ENCODE results near the gene DYNC1I1. TPM values are rescaled to one million over a fixed set of nuclear protein-coding genes. Genes with fewer than 3 reads are reported as not detected.

DYNC1I1 gene
- total RNA-seq, 1 experiment from 2014 or later, result 3.2 TPM

DNA sequence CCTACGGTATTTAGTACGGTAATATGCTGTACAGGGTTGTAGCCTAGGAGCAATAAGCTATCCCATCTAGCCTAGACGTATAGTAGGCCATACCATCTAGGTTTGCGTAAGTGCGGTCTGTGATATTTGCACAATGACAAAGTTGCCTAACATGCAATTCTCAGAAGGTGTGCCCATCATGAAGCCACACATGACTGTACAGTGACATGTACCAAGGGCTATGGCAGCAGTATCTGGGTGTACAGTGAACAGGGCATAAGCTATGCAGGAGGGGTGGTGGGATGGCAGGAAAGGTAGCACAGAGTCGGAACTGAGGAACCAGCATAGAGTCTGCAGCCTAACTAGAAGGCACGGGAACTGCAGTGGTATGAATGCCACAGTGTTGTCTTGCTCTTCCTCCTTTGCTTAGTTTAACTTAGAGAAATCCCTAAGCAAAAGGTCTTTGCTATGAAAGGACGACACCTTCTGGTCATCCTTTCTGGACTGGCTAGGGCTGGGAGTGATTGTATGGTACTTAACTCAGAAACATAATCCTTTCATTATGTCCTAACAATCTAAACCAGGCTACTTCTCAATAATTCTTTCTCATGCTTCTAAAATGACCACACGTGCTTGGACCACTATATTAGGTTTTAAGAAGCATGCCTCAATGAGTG lies 93.5 kb downstream of the DYNC1I1 start:
- Histone ChIP-seq H2AK5ac (ENCODE audit: insufficient read length, low read length) (no peak overlapping the region), H4K91ac (ENCODE audit: insufficient read length, low read depth, low read length) (no peak overlapping the region), H4K8ac (replicated peaks; ENCODE audit: insufficient read length, low read depth, low read length) (no peak overlapping the region), H3K18ac (ENCODE audit: insufficient read length, low read depth, low read length) (no peak overlapping the region), H4K20me1 (ENCODE audit: control insufficient read depth, insufficient read depth, insufficient read length) (no peaks in the 10 kb centered on the region), H3K56ac (ENCODE audit: insufficient read length, low read depth, low read length) (no peak overlapping the region), H3K79me2 (ENCODE audit: insufficient read depth, low read length) (no peaks in the 10 kb centered on the region), H3K23me2 (ENCODE audit: insufficient read length, low read depth, low read length, poor library complexity, severe bottlenecking) (no peaks in the 10 kb centered on the region), H3K23ac (ENCODE audit: insufficient read length, low read depth, low read length) (no peak overlapping the region), H4K5ac (ENCODE audit: insufficient read length, low read depth, low read length) (no peak overlapping the region), H3K79me1 (ENCODE audit: insufficient read depth, low read depth, low read length, poor library complexity, severe bottlenecking) (no peaks in the 10 kb centered on the region), H3K9ac (ENCODE audit: extremely low read depth, insufficient read length, low read length) (no peak overlapping the region), H3K4me2 (ENCODE audit: insufficient read depth, insufficient read length, low read length) (no peak overlapping the region), H2BK15ac (ENCODE audit: low read depth, low read length) (no peak overlapping the region), H3K14ac (ENCODE audit: insufficient read depth, low read length) (no peak overlapping the region), H3K4ac (ENCODE audit: low read depth, low read length) (no peak overlapping the region), H2BK120ac (ENCODE audit: low read depth, low read length, poor library complexity, severe bottlenecking) (no peak overlapping the region), H2BK12ac (ENCODE audit: insufficient read length, low read depth, low read length) (no peak overlapping the region), H2AFZ (ENCODE audit: low read length) (no peak overlapping the region), H3K27me3 (ENCODE audit: insufficient read depth, low read length) (no peaks in the 10 kb centered on the region), H3T11ph (ENCODE audit: low read length) (no peak overlapping the region), H3K4me1 (ENCODE audit: insufficient read depth, low read length) (no peaks in the 10 kb centered on the region; the same call in 1 of the 2 replicates), H3K27ac (ENCODE audit: insufficient read length, low read depth, low read length) (no peak overlapping the region), H3K9me3 (ENCODE audit: control insufficient read depth, low read depth, low read length) (no peaks in the 10 kb centered on the region), H2BK20ac (ENCODE audit: low read depth, low read length, poor library complexity, severe bottlenecking) (no peak overlapping the region), H2BK5ac (ENCODE audit: insufficient read length, low read length) (no peak overlapping the region)
- no peaks in the 10 kb centered on the region for H3K9me3 Mint-ChIP-seq
- WGBS (ENCODE audit: extremely low coverage, insufficient read length, low lambda C conversion rate), result no CpG with 5 or more reads among the region's 9 CpGs
- H3K4me3 Mint-ChIP-seq, result no peak overlapping the region
- H3K27ac Mint-ChIP-seq, result no peak overlapping the region
- peak; percentile 32 for DNase-seq
- no peaks in the 10 kb centered on the region for H3K27me3 Mint-ChIP-seq (ENCODE audit: low read depth)
- peaks cover 11% of the 10 kb centered on the region in 2 experiments for H3K4me1 Mint-ChIP-seq
- no peaks in the 10 kb centered on the region for H3K36me3 Mint-ChIP-seq (ENCODE audit: insufficient read depth in 1 of 3, low read depth in 3 of 3)
- TF ChIP-seq, protein P1, sequence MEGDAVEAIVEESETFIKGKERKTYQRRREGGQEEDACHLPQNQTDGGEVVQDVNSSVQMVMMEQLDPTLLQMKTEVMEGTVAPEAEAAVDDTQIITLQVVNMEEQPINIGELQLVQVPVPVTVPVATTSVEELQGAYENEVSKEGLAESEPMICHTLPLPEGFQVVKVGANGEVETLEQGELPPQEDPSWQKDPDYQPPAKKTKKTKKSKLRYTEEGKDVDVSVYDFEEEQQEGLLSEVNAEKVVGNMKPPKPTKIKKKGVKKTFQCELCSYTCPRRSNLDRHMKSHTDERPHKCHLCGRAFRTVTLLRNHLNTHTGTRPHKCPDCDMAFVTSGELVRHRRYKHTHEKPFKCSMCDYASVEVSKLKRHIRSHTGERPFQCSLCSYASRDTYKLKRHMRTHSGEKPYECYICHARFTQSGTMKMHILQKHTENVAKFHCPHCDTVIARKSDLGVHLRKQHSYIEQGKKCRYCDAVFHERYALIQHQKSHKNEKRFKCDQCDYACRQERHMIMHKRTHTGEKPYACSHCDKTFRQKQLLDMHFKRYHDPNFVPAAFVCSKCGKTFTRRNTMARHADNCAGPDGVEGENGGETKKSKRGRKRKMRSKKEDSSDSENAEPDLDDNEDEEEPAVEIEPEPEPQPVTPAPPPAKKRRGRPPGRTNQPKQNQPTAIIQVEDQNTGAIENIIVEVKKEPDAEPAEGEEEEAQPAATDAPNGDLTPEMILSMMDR (conservative IDR thresholded peaks at IDR 0.05), result peak; percentile 67; the same call in 2 of the 3 replicates
